ENCODE results near the gene DOCK8. TPM values are rescaled to one million over a fixed set of nuclear protein-coding genes. Genes with fewer than 3 reads are reported as not detected.

The DOCK8 gene
- total RNA-seq, 1 experiment from 2014 or later, result 0.37 TPM

- POLR2A ChIA-PET, result no interaction called here
- H4K20me1 ChIP-seq (ENCODE audit: insufficient read depth), result no peaks in the 10 kb centered on the region
- TF ChIP-seq, protein P1, sequence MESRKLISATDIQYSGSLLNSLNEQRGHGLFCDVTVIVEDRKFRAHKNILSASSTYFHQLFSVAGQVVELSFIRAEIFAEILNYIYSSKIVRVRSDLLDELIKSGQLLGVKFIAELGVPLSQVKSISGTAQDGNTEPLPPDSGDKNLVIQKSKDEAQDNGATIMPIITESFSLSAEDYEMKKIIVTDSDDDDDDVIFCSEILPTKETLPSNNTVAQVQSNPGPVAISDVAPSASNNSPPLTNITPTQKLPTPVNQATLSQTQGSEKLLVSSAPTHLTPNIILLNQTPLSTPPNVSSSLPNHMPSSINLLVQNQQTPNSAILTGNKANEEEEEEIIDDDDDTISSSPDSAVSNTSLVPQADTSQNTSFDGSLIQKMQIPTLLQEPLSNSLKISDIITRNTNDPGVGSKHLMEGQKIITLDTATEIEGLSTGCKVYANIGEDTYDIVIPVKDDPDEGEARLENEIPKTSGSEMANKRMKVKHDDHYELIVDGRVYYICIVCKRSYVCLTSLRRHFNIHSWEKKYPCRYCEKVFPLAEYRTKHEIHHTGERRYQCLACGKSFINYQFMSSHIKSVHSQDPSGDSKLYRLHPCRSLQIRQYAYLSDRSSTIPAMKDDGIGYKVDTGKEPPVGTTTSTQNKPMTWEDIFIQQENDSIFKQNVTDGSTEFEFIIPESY (IDR thresholded peaks at IDR 0.05; ENCODE audit: extremely low read depth, insufficient replicate concordance, low read length), result no peak
- TF ChIP-seq FOSL1 (IDR thresholded peaks at IDR 0.05; ENCODE audit: low read depth), result no peak
- no peak for TF ChIP-seq ZNF274 (IDR thresholded peaks at IDR 0.05; ENCODE audit: low read depth, low read length)
- no peak overlapping the region for H3K4me3 ChIP-seq (replicated peaks in 1 of 2; ENCODE audit: low read depth in 1 of 2, low read length in 2 of 2)
- no TSS peak for BruUV-seq (replicated peaks)
- CTCF ChIA-PET, result no interaction called here
- H3K9me3 ChIP-seq (ENCODE audit: control insufficient read depth in 1 of 2, insufficient read depth in 1 of 2, low read depth in 1 of 2, low read length in 2 of 2), result no peaks in the 10 kb centered on the region
- intact Hi-C loops (cut with micrococcal nuclease), result no loop called here
- no peaks in the 10 kb centered on the region for H3K36me3 ChIP-seq (ENCODE audit: control insufficient read depth in 1 of 2, insufficient read depth in 2 of 2, low read length in 2 of 2)
- H3K27ac ChIP-seq (ENCODE audit: low read depth, low read length), result no peak overlapping the region
- ATAC-seq (no peak), DNase-seq (ENCODE audit: low read depth, low spot score) (no peak)
- no peaks in the 10 kb centered on the region for H3K27me3 ChIP-seq (ENCODE audit: insufficient read depth, low read length)
- no peak overlapping the region for H3K9ac ChIP-seq (ENCODE audit: low read length)
- H3K79me2 ChIP-seq (ENCODE audit: insufficient read depth, low read length), result no peaks in the 10 kb centered on the region
- no peaks in the 10 kb centered on the region for H3K9me2 ChIP-seq (ENCODE audit: insufficient read depth)
- RAD21 ChIA-PET (ENCODE audit: low non-redundant PET in 1 of 2, low total read pairs in 2 of 2, uncharacterized antibody in 2 of 2, unreplicated experiment in 2 of 2), result no interaction called here
- H3K4me2 ChIP-seq (ENCODE audit: low read length), result no peak overlapping the region
- H2AFZ ChIP-seq (ENCODE audit: low read depth, low read length, poor library complexity, severe bottlenecking), result no peak overlapping the region
- no peaks in the 10 kb centered on the region for H3K4me1 ChIP-seq (ENCODE audit: control insufficient read depth in 1 of 2, insufficient read depth in 2 of 2, low read length in 2 of 2)
Observed at GRCh38 chr9:277601-278295, 63.1 kb downstream of the DOCK8 start.

DNA sequence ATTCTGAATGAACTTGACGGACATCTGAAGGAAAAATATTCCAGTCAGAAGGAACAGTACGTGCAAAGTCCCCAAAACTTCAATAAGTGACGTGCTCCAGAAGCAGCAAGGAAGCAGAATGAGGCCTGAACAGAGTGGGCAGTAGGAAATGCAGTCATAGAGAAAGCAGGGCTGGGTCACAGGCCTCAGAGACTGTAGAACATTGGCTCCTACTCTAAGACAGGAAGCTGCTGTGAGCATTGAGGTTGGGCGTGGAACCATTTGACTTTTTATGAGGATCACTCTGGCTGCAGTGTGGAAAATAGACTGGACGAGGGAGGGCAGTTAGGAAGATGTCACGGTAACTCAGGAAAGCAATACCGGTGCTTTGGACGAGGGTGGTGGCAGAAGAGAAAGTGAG is 64.0 kb downstream of the DOCK8 start:
- POLR2A ChIA-PET, result no interaction called here
- H3K4me1 ChIP-seq (ENCODE audit: control insufficient read depth in 1 of 2, insufficient read depth in 2 of 2, low read length in 2 of 2), result no peaks in the 10 kb centered on the region
- no peak overlapping the region for H2AFZ ChIP-seq (ENCODE audit: low read depth, low read length, poor library complexity, severe bottlenecking)
- ATAC-seq (no peak), DNase-seq (ENCODE audit: low read depth, low spot score) (no peak)
- RAD21 ChIA-PET (ENCODE audit: low non-redundant PET in 1 of 2, low total read pairs in 2 of 2, uncharacterized antibody in 2 of 2, unreplicated experiment in 2 of 2), result no interaction called here
- H3K9ac ChIP-seq (ENCODE audit: low read length), result no peak overlapping the region
- CTCF ChIA-PET, result no interaction called here
- no peaks in the 10 kb centered on the region for H3K36me3 ChIP-seq (ENCODE audit: control insufficient read depth in 1 of 2, insufficient read depth in 2 of 2, low read length in 2 of 2)
- H4K20me1 ChIP-seq (ENCODE audit: insufficient read depth), result no peaks in the 10 kb centered on the region
- intact Hi-C loops (cut with micrococcal nuclease), result no loop called here
- no peak overlapping the region for H3K4me2 ChIP-seq (ENCODE audit: low read length)
- H3K4me3 ChIP-seq (replicated peaks in 1 of 2; ENCODE audit: low read depth in 1 of 2, low read length in 2 of 2), result no peak overlapping the region
- H3K9me2 ChIP-seq (ENCODE audit: insufficient read depth), result no peaks in the 10 kb centered on the region
- no peak overlapping the region for H3K27ac ChIP-seq (ENCODE audit: low read depth, low read length)
- no peaks in the 10 kb centered on the region for H3K79me2 ChIP-seq (ENCODE audit: insufficient read depth, low read length)
- no TSS peak for BruUV-seq (replicated peaks)
- no peaks in the 10 kb centered on the region for H3K9me3 ChIP-seq (ENCODE audit: control insufficient read depth in 1 of 2, insufficient read depth in 1 of 2, low read depth in 1 of 2, low read length in 2 of 2)
- H3K27me3 ChIP-seq (ENCODE audit: insufficient read depth, low read length), result no peaks in the 10 kb centered on the region
- TF ChIP-seq SIN3A (IDR thresholded peaks at IDR 0.05; ENCODE audit: low read depth) (no peak), EZH2phosphoT487 (IDR thresholded peaks at IDR 0.05; ENCODE audit: borderline replicate concordance) (no peak), EZH2 (IDR thresholded peaks at IDR 0.05) (no peak), ATF3 (IDR thresholded peaks at IDR 0.05) (no peak), RAD21 (IDR thresholded peaks at IDR 0.05; ENCODE audit: low read depth) (no peak)
- TF ChIP-seq, protein P2, sequence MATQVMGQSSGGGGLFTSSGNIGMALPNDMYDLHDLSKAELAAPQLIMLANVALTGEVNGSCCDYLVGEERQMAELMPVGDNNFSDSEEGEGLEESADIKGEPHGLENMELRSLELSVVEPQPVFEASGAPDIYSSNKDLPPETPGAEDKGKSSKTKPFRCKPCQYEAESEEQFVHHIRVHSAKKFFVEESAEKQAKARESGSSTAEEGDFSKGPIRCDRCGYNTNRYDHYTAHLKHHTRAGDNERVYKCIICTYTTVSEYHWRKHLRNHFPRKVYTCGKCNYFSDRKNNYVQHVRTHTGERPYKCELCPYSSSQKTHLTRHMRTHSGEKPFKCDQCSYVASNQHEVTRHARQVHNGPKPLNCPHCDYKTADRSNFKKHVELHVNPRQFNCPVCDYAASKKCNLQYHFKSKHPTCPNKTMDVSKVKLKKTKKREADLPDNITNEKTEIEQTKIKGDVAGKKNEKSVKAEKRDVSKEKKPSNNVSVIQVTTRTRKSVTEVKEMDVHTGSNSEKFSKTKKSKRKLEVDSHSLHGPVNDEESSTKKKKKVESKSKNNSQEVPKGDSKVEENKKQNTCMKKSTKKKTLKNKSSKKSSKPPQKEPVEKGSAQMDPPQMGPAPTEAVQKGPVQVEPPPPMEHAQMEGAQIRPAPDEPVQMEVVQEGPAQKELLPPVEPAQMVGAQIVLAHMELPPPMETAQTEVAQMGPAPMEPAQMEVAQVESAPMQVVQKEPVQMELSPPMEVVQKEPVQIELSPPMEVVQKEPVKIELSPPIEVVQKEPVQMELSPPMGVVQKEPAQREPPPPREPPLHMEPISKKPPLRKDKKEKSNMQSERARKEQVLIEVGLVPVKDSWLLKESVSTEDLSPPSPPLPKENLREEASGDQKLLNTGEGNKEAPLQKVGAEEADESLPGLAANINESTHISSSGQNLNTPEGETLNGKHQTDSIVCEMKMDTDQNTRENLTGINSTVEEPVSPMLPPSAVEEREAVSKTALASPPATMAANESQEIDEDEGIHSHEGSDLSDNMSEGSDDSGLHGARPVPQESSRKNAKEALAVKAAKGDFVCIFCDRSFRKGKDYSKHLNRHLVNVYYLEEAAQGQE (IDR thresholded peaks at IDR 0.05; ENCODE audit: low read depth), result no peak
- TF ChIP-seq, protein P1 (IDR thresholded peaks at IDR 0.05; ENCODE audit: extremely low read depth, insufficient replicate concordance, low read length), result no peak

Measured in HCT116 (cell line).